HCT116 (cell line): Measurements from ENCODE around the gene MRPS2. TPM values are rescaled to one million over a fixed set of nuclear protein-coding genes. Genes with fewer than 3 reads are reported as not detected.

Experiments used
- ATAC-seq: fragments of 200-7000 bp; cut with Tn5 transposase; 2 replicates; pipeline ENCODE4 v1.9.1; 2020; ENCODE audit warnings: mild to moderate bottlenecking, moderate library complexity
- BruUV-seq: library from RNA; stranded (reverse); fragments of 400-500 nt; replicated peaks from 2 replicates; lab custom pipeline; 2021; lab: Mats Ljungman, UMichigan
- CTCF ChIA-PET: fragments of 300-600 bp; sonication (Branson Sonifier 250); formaldehyde crosslinking; loops from one replicate; lab custom pipeline; 2021; ENCODE audit warnings: antibody characterized with exemption; lab: Charles Lee
- POLR2A ChIA-PET: fragments of 300-600, 350-600 bp; sonication (Branson Sonifier 250); formaldehyde crosslinking; loops from one replicate; lab custom pipeline; 2021; ENCODE audit warnings: antibody characterized with exemption; lab: Charles Lee
- RAD21 ChIA-PET, 2 experiments: fragments of 300-600 bp; sonication (Branson Sonifier 250); formaldehyde crosslinking; loops; one replicate each; lab custom pipeline; 2023; ENCODE audit warnings: low total read pairs in 2 of 2; ENCODE audit not compliant: uncharacterized antibody in 2 of 2, unreplicated experiment in 2 of 2, low non-redundant PET in 1 of 2; lab: Charles Lee
- DNase-seq: peaks from one replicate; pipeline ENCODE4 v3.0.0-alpha.2; 2010; ENCODE audit warnings: low read depth, low spot score
- H2AFZ ChIP-seq: fragments of 200-600 bp; shearing (Covaris generic), sonication (generic); 2 replicates; pipeline ENCODE4 v1.6.1; 2017; ENCODE audit warnings: low read depth, mixed run types, mixed read lengths, antibody characterized with exemption, low read length; ENCODE audit not compliant: poor library complexity, severe bottlenecking
- H3K27ac ChIP-seq: 2 replicates; pipeline ENCODE4 v1.5.1; 2012; ENCODE audit warnings: low read depth, low read length
- H3K27me3 ChIP-seq: fragments of 200-600 bp; sonication (generic); 2 replicates; pipeline ENCODE4 v1.6.1; 2016; ENCODE audit warnings: mixed run types, low read length, mixed read lengths; ENCODE audit not compliant: insufficient read depth
- H3K36me3 ChIP-seq, 2 experiments: fragments of 200-500 bp in 1 of 2; fragments of 200-600 bp in 1 of 2; sonication (Bioruptor generic) in 1 of 2; sonication (generic) in 1 of 2; 2 replicates each; pipeline versions ENCODE4 v1.5.1 to v1.6.1; 2014 to 2016; ENCODE audit warnings: low read length in 2 of 2, inconsistent platforms in 1 of 2, mixed read lengths in 1 of 2, mixed run types in 1 of 2; ENCODE audit not compliant: insufficient read depth in 2 of 2, control insufficient read depth in 1 of 2
- H3K4me1 ChIP-seq, 2 experiments: fragments of 200-600 bp in 1 of 2; sonication (generic) in 1 of 2; 2 replicates each; pipeline versions ENCODE4 v1.5.1 to v1.6.1; 2012 to 2017; ENCODE audit warnings: low read length in 2 of 2, inconsistent platforms in 1 of 2, mild to moderate bottlenecking in 1 of 2, mixed read lengths in 1 of 2, mixed run types in 1 of 2, moderate library complexity in 1 of 2; ENCODE audit not compliant: insufficient read depth in 2 of 2, control insufficient read depth in 1 of 2
- H3K4me2 ChIP-seq: fragments of 200-600 bp; sonication (generic); 2 replicates; pipeline ENCODE4 v1.6.1; 2017; ENCODE audit warnings: mixed run types, low read length, mixed read lengths
- H3K4me3 ChIP-seq, 2 experiments: fragments of 200-600 bp in 1 of 2; sonication (generic) in 1 of 2; replicated peaks in 1 of 2; 2 replicates each; pipeline ENCODE4 v1.5.1; 2011 to 2016; ENCODE audit warnings: low read length in 2 of 2, control low read depth in 1 of 2, low read depth in 1 of 2, mild to moderate bottlenecking in 1 of 2, mixed read lengths in 1 of 2, mixed run types in 1 of 2
- H3K79me2 ChIP-seq: fragments of 200-600 bp; sonication (generic); 2 replicates; pipeline ENCODE4 v1.6.1; 2017; ENCODE audit warnings: mild to moderate bottlenecking, mixed run types, low read length, moderate library complexity, mixed read lengths; ENCODE audit not compliant: insufficient read depth
- H3K9ac ChIP-seq: fragments of 200-600 bp; sonication (generic); 2 replicates; pipeline ENCODE4 v1.6.1; 2016; ENCODE audit warnings: low read length, mixed read lengths
- H3K9me2 ChIP-seq: fragments of 200-600 bp; sonication (generic), shearing (Covaris generic); 2 replicates; pipeline ENCODE4 v1.6.1; 2017; ENCODE audit warnings: mixed run types, mild to moderate bottlenecking, moderate library complexity; ENCODE audit not compliant: insufficient read depth
- H3K9me3 ChIP-seq, 2 experiments: fragments of 200-500 bp in 1 of 2; fragments of 200-600 bp in 1 of 2; sonication (Bioruptor generic) in 1 of 2; sonication (generic) in 1 of 2; 2 replicates each; pipeline ENCODE4 v1.6.1; 2014 to 2017; ENCODE audit warnings: low read length in 2 of 2, mixed read lengths in 2 of 2, inconsistent platforms in 1 of 2, low read depth in 1 of 2, mild to moderate bottlenecking in 1 of 2, mixed run types in 1 of 2, moderate library complexity in 1 of 2; ENCODE audit not compliant: control insufficient read depth in 1 of 2, insufficient read depth in 1 of 2
- H4K20me1 ChIP-seq: fragments of 200-600 bp; sonication (generic), shearing (Covaris generic); 2 replicates; pipeline ENCODE4 v1.6.1; 2017; ENCODE audit warnings: mixed run types, mild to moderate bottlenecking, moderate library complexity; ENCODE audit not compliant: insufficient read depth
- ATF3 ChIP-seq: IDR thresholded peaks from 2 replicates; pipeline ENCODE4 v1.6.1; 2012
- EZH2phosphoT487 ChIP-seq: fragments of 200-600 bp; IDR thresholded peaks from 2 replicates; pipeline ENCODE4 v1.6.1; 2018; ENCODE audit warnings: antibody characterized with exemption, borderline replicate concordance
- POLR2AphosphoS5 ChIP-seq: IDR thresholded peaks from 2 replicates; pipeline ENCODE4 v1.6.1; 2011; ENCODE audit warnings: mild to moderate bottlenecking, low read depth, low read length, moderate library complexity
- ZBTB33 ChIP-seq: IDR thresholded peaks from 2 replicates; pipeline ENCODE4 v1.6.1; 2011; ENCODE audit warnings: mild to moderate bottlenecking, low read length, moderate library complexity; ENCODE audit not compliant: insufficient replicate concordance; ENCODE audit errors: extremely low read depth
- intact Hi-C: fragments of 100-400 bp; cut with micrococcal nuclease; formaldehyde crosslinking; loops from 2 replicates; pipeline ENCODE4 v1.10.0; 2022
- total RNA-seq: library from RNA; stranded (reverse); gene quantifications from one replicate; pipeline ENCODE4 v1.2.1, GENCODE V29; 2021; ENCODE audit not compliant: unreplicated experiment

The MRPS2 gene
- total RNA-seq, 1 experiment from 2014 or later, result 85.1 TPM

- Histone ChIP-seq H3K36me3 (peaks cover 11 to 39% of the 10 kb centered on the region in 2 experiments), H3K27ac (no peak overlapping the region), H3K9me2 (no peaks in the 10 kb centered on the region), H3K9me3 (no peaks in the 10 kb centered on the region; a peak in 1 of 4 replicates), H4K20me1 (peaks cover 4% of the 10 kb centered on the region; the same call in 1 of the 2 replicates), H3K4me1 (peaks cover 4 to 15% of the 10 kb centered on the region in 2 experiments; a peak in 3 of 4 replicates), H2AFZ (no peak overlapping the region), H3K4me2 (no peak overlapping the region), H3K27me3 (no peaks in the 10 kb centered on the region), H3K4me3 (no peak overlapping the region), H3K9ac (no peak overlapping the region), H3K79me2 (peaks cover 39% of the 10 kb centered on the region)
- ChIA-PET POLR2A (no interaction called here), RAD21 (no interaction called here), CTCF (interaction anchor here (0.8 to 1.6 kb wide), 2 partner anchors 12 to 48 kb away, joined by 3 to 4 read pairs; no protein-coding TSS in a partner anchor)
- intact Hi-C loops, result no loop called here
- DNase-seq (no peak), ATAC-seq (no peak)
- no TSS peak for BruUV-seq
- TF ChIP-seq ATF3, result no peak
These were observed 5.1 kb downstream of the MRPS2 start for GRCh38 chr9:135505406-135506187.

- BruUV-seq, result no TSS peak
- H3K9me2 ChIP-seq, result no peaks in the 10 kb centered on the region
- ATAC-seq (peak; percentile 16; the same call in 1 of the 2 replicates), DNase-seq (no peak)
- H3K9me3 ChIP-seq, result no peaks in the 10 kb centered on the region; a peak in 1 of 4 replicates
- peaks cover 4% of the 10 kb centered on the region; the same call in 1 of the 2 replicates for H4K20me1 ChIP-seq
- no peak overlapping the region for H3K27ac ChIP-seq
- H3K27me3 ChIP-seq, result no peaks in the 10 kb centered on the region
- no peak overlapping the region for H3K4me2 ChIP-seq
- peaks cover 8 to 22% of the 10 kb centered on the region in 2 experiments; a peak in 3 of 4 replicates for H3K4me1 ChIP-seq
- H3K36me3 ChIP-seq, result peaks cover 11 to 37% of the 10 kb centered on the region in 2 experiments
- H3K9ac ChIP-seq, result no peak overlapping the region
- H3K4me3 ChIP-seq, result no peak overlapping the region
- CTCF ChIA-PET, result no interaction called here
- TF ChIP-seq ZBTB33 (no peak), POLR2AphosphoS5 (no peak), ATF3 (no peak), EZH2phosphoT487 (no peak)
- TF ChIP-seq, all 23 proteins: peak for 0
- intact Hi-C loops, result no loop called here
- POLR2A ChIA-PET, result no interaction called here
- RAD21 ChIA-PET, result no interaction called here
- H2AFZ ChIP-seq, result no peak overlapping the region
- H3K79me2 ChIP-seq, result peaks cover 30% of the 10 kb centered on the region
These were observed 6.0 kb downstream of the MRPS2 start for GRCh38 chr9:135506327-135507103.
